K562 (cell line): Measurements from ENCODE around the gene RSPH1. TPM values are rescaled to one million over a fixed set of nuclear protein-coding genes. Genes with fewer than 3 reads are reported as not detected.

Source experiments
- ATAC-seq: fragments of 200-7000 bp; cut with Tn5 transposase; 3 replicates; pipeline ENCODE4 v1.9.1; 2020; ENCODE audit warnings: moderate library complexity
- BruUV-seq: library from RNA; stranded (reverse); fragments of 400-500 nt; replicated peaks from 2 replicates; lab custom pipeline; 2021; lab: Mats Ljungman, UMichigan
- CTCF ChIA-PET: fragments of 300-600 bp; formaldehyde crosslinking; extraction: SDS; loops from one replicate; lab custom pipeline; 2021; ENCODE audit warnings: low intra/inter-chr PET ratio; lab: Yijun Ruan, JAX
- POLR2A ChIA-PET: fragments of 300-600, 350-650 bp; sonication (Branson Sonifier 250); formaldehyde crosslinking; extraction: SDS; loops from one replicate; lab custom pipeline; 2021; ENCODE audit warnings: antibody characterized with exemption, inconsistent platforms; lab: Yijun Ruan, JAX
- DNase-seq, 4 experiments: peaks; one replicate each; pipeline versions ENCODE4 v3.0.0 to v3.0.0-alpha.2; 2011 to 2018; ENCODE audit warnings: low spot score in 3 of 4, mixed read lengths in 3 of 4; ENCODE audit errors: extremely low read depth in 1 of 4
- FAIRE-seq: peaks from 2 replicates; lab custom pipeline; 2011; peaks lifted over from hg19 to GRCh38; lab: Jason Lieb, UNC
- H2AFZ ChIP-seq: 2 replicates; pipeline ENCODE4 v1.6.0; 2011; ENCODE audit warnings: low read depth, low read length, control low read depth, inconsistent platforms
- H3K27ac ChIP-seq: fragments of 200-600 bp; 3 replicates; pipeline ENCODE4 v1.8.0; 2011; ENCODE audit warnings: low read depth, mild to moderate bottlenecking, control low read depth, inconsistent platforms, low read length, moderate library complexity, mixed read lengths; ENCODE audit errors: extremely low read depth
- H3K27me3 ChIP-seq, 2 experiments: fragments of 300-600 bp in 1 of 2; 2 replicates in 1 of 2; 3 replicates in 1 of 2; pipeline versions ENCODE4 v1.6.0 to v1.8.0; 2011; ENCODE audit warnings: inconsistent platforms in 2 of 2, low read length in 2 of 2, mild to moderate bottlenecking in 1 of 2, mixed read lengths in 1 of 2, moderate library complexity in 1 of 2; ENCODE audit not compliant: control insufficient read depth in 2 of 2, insufficient read depth in 2 of 2
- H3K36me3 ChIP-seq: fragments of 300-600 bp; 3 replicates; pipeline ENCODE4 v1.8.0; 2011; ENCODE audit warnings: mild to moderate bottlenecking, low read length, inconsistent platforms; ENCODE audit not compliant: control insufficient read depth, insufficient read depth
- H3K4me1 ChIP-seq, 2 experiments: fragments of 200-600 bp in 1 of 2; replicated peaks in 1 of 2; 2 replicates in 1 of 2; 3 replicates in 1 of 2; pipeline versions ENCODE4 v1.5.1 to v1.8.0; 2011; ENCODE audit warnings: inconsistent platforms in 2 of 2, low read length in 2 of 2, mild to moderate bottlenecking in 1 of 2, mixed read lengths in 1 of 2, moderate library complexity in 1 of 2; ENCODE audit not compliant: control insufficient read depth in 2 of 2, insufficient read depth in 2 of 2
- H3K4me2 ChIP-seq: 2 replicates; pipeline ENCODE4 v1.6.1; 2011; ENCODE audit warnings: low read length, control low read depth, inconsistent platforms, mixed read lengths; ENCODE audit not compliant: insufficient read depth
- H3K4me3 ChIP-seq: fragments of 200-600 bp; sonication (generic), shearing (Covaris generic); 2 replicates; pipeline ENCODE4 v1.5.1; 2016; ENCODE audit warnings: control low read depth, inconsistent platforms
- H3K79me2 ChIP-seq: fragments of 200-600 bp; 3 replicates; pipeline ENCODE4 v1.8.0; 2011; ENCODE audit warnings: low read length, inconsistent platforms; ENCODE audit not compliant: control insufficient read depth, insufficient read depth
- H3K9ac ChIP-seq, 2 experiments: 2 replicates each; pipeline versions ENCODE4 v1.6.0 to v1.6.1; 2011; ENCODE audit warnings: low read depth in 2 of 2, low read length in 2 of 2, control low read depth in 1 of 2, inconsistent platforms in 1 of 2, mild to moderate bottlenecking in 1 of 2, mixed read lengths in 1 of 2; ENCODE audit not compliant: insufficient read depth in 1 of 2
- H3K9me1 ChIP-seq: one replicate; pipeline ENCODE4 v1.6.0; 2011; ENCODE audit warnings: inconsistent platforms, mild to moderate bottlenecking, low read length, moderate library complexity; ENCODE audit not compliant: control insufficient read depth, insufficient read depth
- H3K9me3 ChIP-seq: replicated peaks from 2 replicates; pipeline ENCODE4 v1.5.1; 2011; ENCODE audit warnings: low read depth, low read length, inconsistent platforms; ENCODE audit not compliant: control insufficient read depth, insufficient read depth
- H4K20me1 ChIP-seq: replicated peaks from 2 replicates; pipeline ENCODE4 v1.6.1; 2011; ENCODE audit warnings: low read length, inconsistent platforms, mixed read lengths; ENCODE audit not compliant: control insufficient read depth, insufficient read depth
- IRF2 ChIP-seq: sonication (generic); formaldehyde crosslinking; IDR thresholded peaks from 2 replicates; pipeline ENCODE4 v1.8.1; 2022; ENCODE audit warnings: mild to moderate bottlenecking, missing genetic modification reagents
- KAT7 ChIP-seq: sonication (generic); formaldehyde crosslinking; IDR thresholded peaks from 2 replicates; pipeline ENCODE4 v1.8.0; 2022; ENCODE audit warnings: missing genetic modification reagents, mild to moderate bottlenecking, borderline replicate concordance
- MITF ChIP-seq: IDR thresholded peaks from 2 replicates; pipeline ENCODE4 v1.6.1; 2014; ENCODE audit warnings: antibody characterized with exemption
- RNF219 ChIP-seq: fragments of 250-450 bp; sonication (Bioruptor Pico); IDR thresholded peaks from 2 replicates; pipeline ENCODE4 v1.5.0; 2022; ENCODE audit warnings: mild to moderate bottlenecking
- WGBS: fragments of 100-300 bp; shearing (Covaris generic); methylation state at CpG from one replicate; pipeline ENCODE4 v1.1.6; 2016; ENCODE audit warnings: low coverage, mixed read lengths; ENCODE audit not compliant: insufficient coverage; ENCODE audit errors: missing lambda C conversion rate; 5-methylcytosine and 5-hydroxymethylcytosine counted together
- in situ Hi-C: fragments of 300-500 bp; cut with MboI; formaldehyde crosslinking; loops from 4 replicates; pipeline ENCODE4 v1.15.0; 2018; ENCODE audit warnings: inconsistent platforms, mixed read lengths
- intact Hi-C: fragments of 100-400 bp; cut with micrococcal nuclease; formaldehyde crosslinking; loops from 2 replicates; pipeline ENCODE4 v1.14.2; 2022
- polyA plus RNA-seq, 8 experiments: library from polyadenylated mRNA; depleted of rRNA in 4 of 8; stranded (reverse) in 5 of 8; unstranded in 3 of 8; fragments of >200 nt; fragmentation: Nextera tagmentation in 2 of 8; fragmentation: Illumina TruSeq in 1 of 8; extraction: Ambion mirVana in 2 of 8; extraction: Trizol in 1 of 8; gene quantifications; 2 replicates each; pipeline versions ENCODE4 v1.2.1 to v1.2.3, GENCODE V29; 2011 to 2014; ENCODE audit warnings: inconsistent platforms in 1 of 8, missing spikeins in 1 of 8
- total RNA-seq, 7 experiments: library from RNA; depleted of rRNA in 6 of 7; stranded (reverse); fragments of >200 nt in 6 of 7; fragmentation: Illumina TruSeq in 2 of 7; extraction: Trizol in 2 of 7; gene quantifications; 2 replicates each; pipeline versions ENCODE4 v1.2.1 to v1.2.3, GENCODE V29; 2011 to 2021; ENCODE audit warnings: low replicate concordance in 1 of 7

RSPH1 gene
- total and polyA plus RNA-seq, 9 of the 15 experiments (the other 6 are each of a cell fraction or from before 2014, with no cell fraction given) = 0.17 TPM; not detected in 8

GRCh38 chr21:42536601-42537000 is 40.6 kb upstream of the RSPH1 start:
- ChIA-PET CTCF (no interaction called here), POLR2A (interaction anchor here (2.3 to 3.5 kb wide), 2 partner anchors 9 to 10 kb away, joined by 11 to 14 read pairs; no protein-coding TSS in a partner anchor)
- no peak overlapping the region for H3K4me2 ChIP-seq
- 16% methylated on average over 8 of the region's 8 CpGs for WGBS
- H3K4me1 ChIP-seq = peaks cover 8 to 9% of the 10 kb centered on the region in 2 experiments
- in situ Hi-C loops = no loop called here
- FAIRE-seq = no peak
- H3K27ac ChIP-seq = no peak overlapping the region
- BruUV-seq = no TSS peak
- H3K9ac ChIP-seq = no peak overlapping the region
- no peak for ATAC-seq
- no peak for TF ChIP-seq KAT7
- no peak for TF ChIP-seq MITF
- TF ChIP-seq IRF2 (CRISPR knock-in tag) = 0 out of 2 replicates have a peak, but pooled peaks have one; percentile 39
- TF ChIP-seq RNF219 (CRISPR knock-in tag) = no peak
- no peak overlapping the region for H3K4me3 ChIP-seq
- H2AFZ ChIP-seq = no peak overlapping the region
- H3K79me2 ChIP-seq = no peaks in the 10 kb centered on the region
- DNase-seq = no peak
- H4K20me1 ChIP-seq = peaks cover 14% of the 10 kb centered on the region
- no peaks in the 10 kb centered on the region for H3K36me3 ChIP-seq
- H3K9me3 ChIP-seq = no peaks in the 10 kb centered on the region
- H3K27me3 ChIP-seq = peaks cover 52 to 73% of the 10 kb centered on the region in 2 experiments
- H3K9me1 ChIP-seq = no peaks in the 10 kb centered on the region
- intact Hi-C loops = loop anchor here (5.0 to 10.0 kb wide), 4 partner anchors 69 to 382 kb away; partner anchors contain the start of gene TFF1
